ENCODE results near the gene FXYD6.
"Not testable (repeated sequence)": the region's sequence is repeated elsewhere in the genome, so short reads cannot be mapped to it uniquely, and the experiment has no call there.

The FXYD6 gene

GRCh38 chr11:117816846-117817367 lies 59.6 kb downstream of the FXYD6 start:
- DNase-seq (ENCODE audit: low read depth), result no peak
- no peak overlapping the region for H3K4me3 ChIP-seq (replicated peaks; ENCODE audit: low read depth, low read length)
- no peak for TF ChIP-seq CTCF (IDR thresholded peaks at IDR 0.05; ENCODE audit: low read length, missing control alignments)

GRCh38 chr11:117816151-117816741 lies 60.2 kb downstream of the FXYD6 start:
- TF ChIP-seq CTCF (IDR thresholded peaks at IDR 0.05; ENCODE audit: low read length, missing control alignments), result no peak
- H3K4me3 ChIP-seq (replicated peaks; ENCODE audit: low read depth, low read length), result no peak overlapping the region
- DNase-seq (ENCODE audit: low read depth), result peak; percentile 25

GRCh38 chr11:117815262-117815803 lies 61.1 kb downstream of the FXYD6 start:
- no peak for TF ChIP-seq CTCF (IDR thresholded peaks at IDR 0.05; ENCODE audit: low read length, missing control alignments)
- no peak overlapping the region for H3K4me3 ChIP-seq (replicated peaks; ENCODE audit: low read depth, low read length)
- no peak for DNase-seq (ENCODE audit: low read depth)

- peak; percentile 18 for DNase-seq (ENCODE audit: low read depth)
- TF ChIP-seq CTCF (IDR thresholded peaks at IDR 0.05; ENCODE audit: low read length, missing control alignments), result no peak
- no peak overlapping the region for H3K4me3 ChIP-seq (replicated peaks; ENCODE audit: low read depth, low read length)
Observed at GRCh38 chr11:117814766-117815261, 61.6 kb downstream of the FXYD6 start.

- no peak overlapping the region for H3K4me3 ChIP-seq (replicated peaks; ENCODE audit: low read depth, low read length)
- no peak for TF ChIP-seq CTCF (IDR thresholded peaks at IDR 0.05; ENCODE audit: low read length, missing control alignments)
- DNase-seq (ENCODE audit: low read depth), result no peak
Observed at GRCh38 chr11:117814204-117814765, 62.2 kb downstream of the FXYD6 start.

GRCh38 chr11:117810056-117810451 lies 66.4 kb downstream of the FXYD6 start:
- not testable (repeated sequence) for DNase-seq (ENCODE audit: low read depth); H3K4me3 ChIP-seq (replicated peaks; ENCODE audit: low read depth, low read length)

- peak; percentile 44 for DNase-seq (ENCODE audit: low read depth)
- no peak overlapping the region for H3K4me3 ChIP-seq (replicated peaks; ENCODE audit: low read depth, low read length)
- peak; percentile 45 for TF ChIP-seq CTCF (IDR thresholded peaks at IDR 0.05; ENCODE audit: low read length, missing control alignments)
Observed at GRCh38 chr11:117809236-117810055, 67.0 kb downstream of the FXYD6 start.
